KMS-11 (cell line): ENCODE results near the gene KCTD1.

Experiments used
- H2AFZ ChIP-seq: fragments of 200-600 bp; sonication (generic); 2 replicates; pipeline ENCODE4 v1.6.1; 2016; ENCODE audit warnings: antibody characterized with exemption, mixed run types, low read depth
- H3K27ac ChIP-seq: fragments of 200-600 bp; sonication (generic); 2 replicates; pipeline ENCODE4 v1.6.1; 2016; ENCODE audit warnings: mild to moderate bottlenecking, mixed run types
- H3K27me3 ChIP-seq: fragments of 200-600 bp; sonication (generic); 2 replicates; pipeline ENCODE4 v1.6.1; 2017; ENCODE audit warnings: mild to moderate bottlenecking, low read depth, mixed run types, moderate library complexity; ENCODE audit not compliant: insufficient read depth
- H3K36me3 ChIP-seq: fragments of 200-600 bp; sonication (generic); 2 replicates; pipeline ENCODE4 v1.6.1; 2017; ENCODE audit warnings: mild to moderate bottlenecking, mixed run types; ENCODE audit not compliant: insufficient read depth
- H3K4me1 ChIP-seq: fragments of 200-600 bp; sonication (generic); 2 replicates; pipeline ENCODE4 v1.6.1; 2016; ENCODE audit warnings: mild to moderate bottlenecking, low read depth, mixed run types; ENCODE audit not compliant: poor library complexity, severe bottlenecking
- H3K4me2 ChIP-seq: fragments of 200-600 bp; sonication (generic); 2 replicates; pipeline ENCODE4 v1.7.0; 2016; ENCODE audit warnings: mild to moderate bottlenecking, mixed run types
- H3K4me3 ChIP-seq: fragments of 200-600 bp; sonication (generic); IDR thresholded peaks from 2 replicates; pipeline ENCODE4 v1.6.1; 2017; ENCODE audit warnings: low read depth, low read length, mixed read lengths; ENCODE audit not compliant: insufficient read depth
- H3K79me2 ChIP-seq: fragments of 200-600 bp; sonication (generic); 2 replicates; pipeline ENCODE4 v1.6.1; 2016; ENCODE audit warnings: low read depth, mixed run types; ENCODE audit not compliant: insufficient read depth
- H3K9ac ChIP-seq: fragments of 200-600 bp; sonication (generic); 2 replicates; pipeline ENCODE4 v1.6.1; 2016; ENCODE audit warnings: mild to moderate bottlenecking, mixed run types
- H4K20me1 ChIP-seq: fragments of 200-600 bp; sonication (generic); 2 replicates; pipeline ENCODE4 v1.6.1; 2016; ENCODE audit warnings: mild to moderate bottlenecking, mixed run types; ENCODE audit not compliant: insufficient read depth
- CTCF ChIP-seq: fragments of 200-600 bp; sonication (generic); conservative IDR thresholded peaks from 2 replicates; pipeline ENCODE4 v1.6.1; 2017; ENCODE audit warnings: low read depth, mild to moderate bottlenecking, antibody characterized with exemption, low read length, moderate library complexity, mixed read lengths

The KCTD1 gene

GRCh38 chr18:26477828-26478466 is 70.4 kb downstream of the KCTD1 start:
- peaks cover 6% of the 10 kb centered on the region for H3K4me1 ChIP-seq
- no peak for TF ChIP-seq CTCF
- no peaks in the 10 kb centered on the region for H3K27me3 ChIP-seq
- no peak overlapping the region for H3K4me2 ChIP-seq
- no peak overlapping the region for H3K9ac ChIP-seq
- H3K27ac ChIP-seq: no peak overlapping the region
- no peak overlapping the region for H3K4me3 ChIP-seq
- no peaks in the 10 kb centered on the region for H4K20me1 ChIP-seq
- no peaks in the 10 kb centered on the region for H3K79me2 ChIP-seq
- H3K36me3 ChIP-seq: no peaks in the 10 kb centered on the region
- H2AFZ ChIP-seq: no peak overlapping the region

GRCh38 chr18:26476697-26477096 is 71.7 kb downstream of the KCTD1 start:
- no peaks in the 10 kb centered on the region for H3K79me2 ChIP-seq
- no peak overlapping the region for H3K4me3 ChIP-seq
- H3K27ac ChIP-seq: no peak overlapping the region
- no peaks in the 10 kb centered on the region for H3K4me1 ChIP-seq
- H3K4me2 ChIP-seq: no peak overlapping the region
- no peak for TF ChIP-seq CTCF
- H3K27me3 ChIP-seq: no peaks in the 10 kb centered on the region
- H3K36me3 ChIP-seq: no peaks in the 10 kb centered on the region
- H2AFZ ChIP-seq: no peak overlapping the region
- H4K20me1 ChIP-seq: no peaks in the 10 kb centered on the region
- no peak overlapping the region for H3K9ac ChIP-seq

GRCh38 chr18:26474542-26474941 is 73.8 kb downstream of the KCTD1 start:
- no peaks in the 10 kb centered on the region for H3K4me1 ChIP-seq
- H3K9ac ChIP-seq: no peak overlapping the region
- H3K36me3 ChIP-seq: no peaks in the 10 kb centered on the region
- H3K4me2 ChIP-seq: no peak overlapping the region
- H2AFZ ChIP-seq: no peak overlapping the region
- H3K27me3 ChIP-seq: no peaks in the 10 kb centered on the region
- no peak overlapping the region for H3K27ac ChIP-seq
- no peak for TF ChIP-seq CTCF
- no peaks in the 10 kb centered on the region for H4K20me1 ChIP-seq
- no peaks in the 10 kb centered on the region for H3K79me2 ChIP-seq
- no peak overlapping the region for H3K4me3 ChIP-seq

GRCh38 chr18:26473672-26474071 is 74.7 kb downstream of the KCTD1 start:
- Histone ChIP-seq H3K9ac (no peak overlapping the region), H3K79me2 (no peaks in the 10 kb centered on the region), H3K27me3 (no peaks in the 10 kb centered on the region), H3K4me3 (no peak overlapping the region), H3K36me3 (no peaks in the 10 kb centered on the region), H3K27ac (no peak overlapping the region), H3K4me1 (no peaks in the 10 kb centered on the region), H3K4me2 (no peak overlapping the region), H2AFZ (no peak overlapping the region), H4K20me1 (no peaks in the 10 kb centered on the region)
- TF ChIP-seq CTCF: no peak
